ENCODE results near the gene LIAS.

Gene LIAS

GRCh38 chr4:39484582-39485272 is 25.9 kb downstream of the LIAS start:
- Histone ChIP-seq H3K4me1 (ENCODE audit: control insufficient read depth in 1 of 2, insufficient read depth in 2 of 2, low read length in 2 of 2) (peaks cover 4 to 7% of the 10 kb centered on the region in 2 experiments), H3K4me3 (ENCODE audit: low read depth, low read length) (no peak overlapping the region), H4K12ac (ENCODE audit: low read depth, low read length) (no peak overlapping the region), H3K79me2 (ENCODE audit: control insufficient read depth, insufficient read depth, low read length, poor library complexity) (no peaks in the 10 kb centered on the region), H2BK5ac (ENCODE audit: low read depth, low read length, poor library complexity) (no peak overlapping the region), H3K18ac (ENCODE audit: low read length) (no peak overlapping the region), H3K4me2 (ENCODE audit: low read length) (no peak overlapping the region), H3K9ac (ENCODE audit: low read length) (no peak overlapping the region), H3K9me3 (ENCODE audit: insufficient read depth, low read depth, low read length) (peaks cover 2% of the 10 kb centered on the region), H2BK120ac (ENCODE audit: insufficient read depth, low read length, poor library complexity) (no peak overlapping the region), H3K27me3 (ENCODE audit: insufficient read depth, low read length) (no peaks in the 10 kb centered on the region), H3K4ac (ENCODE audit: low read depth, low read length) (no peak overlapping the region), H2AFZ (ENCODE audit: insufficient read depth, low read length, poor library complexity) (no peak overlapping the region), H4K91ac (ENCODE audit: low read depth, low read length) (no peak overlapping the region), H3K36me3 (ENCODE audit: control insufficient read depth in 1 of 2, insufficient read depth in 2 of 2, low read length in 2 of 2) (no peaks in the 10 kb centered on the region), H2BK12ac (ENCODE audit: low read length) (no peak overlapping the region), H3K14ac (ENCODE audit: low read length) (no peak overlapping the region), H3K79me1 (ENCODE audit: low read length) (no peaks in the 10 kb centered on the region), H2AK5ac (ENCODE audit: low read length) (no peak overlapping the region), H3K23ac (ENCODE audit: low read length) (no peak overlapping the region), H4K8ac (ENCODE audit: low read depth, low read length) (no peak overlapping the region), H3K27ac (ENCODE audit: low read depth, low read length) (no peak overlapping the region)
- peak in 1 of 2 donors; percentile 27 for DNase-seq
- WGBS (ENCODE audit: extremely low coverage, insufficient coverage, insufficient read length) = no CpG with 5 or more reads among the region's 6 CpGs

GRCh38 chr4:39486221-39486804 is 27.5 kb downstream of the LIAS start:
- Histone ChIP-seq H3K4me2 (ENCODE audit: low read length) (no peak overlapping the region), H3K14ac (ENCODE audit: low read length) (no peak overlapping the region), H3K36me3 (ENCODE audit: control insufficient read depth in 1 of 2, insufficient read depth in 2 of 2, low read length in 2 of 2) (no peaks in the 10 kb centered on the region), H3K4ac (ENCODE audit: low read depth, low read length) (no peak overlapping the region), H2BK5ac (ENCODE audit: low read depth, low read length, poor library complexity) (no peak overlapping the region), H3K18ac (ENCODE audit: low read length) (no peak overlapping the region), H2BK120ac (ENCODE audit: insufficient read depth, low read length, poor library complexity) (no peak overlapping the region), H4K91ac (ENCODE audit: low read depth, low read length) (no peak overlapping the region), H4K8ac (ENCODE audit: low read depth, low read length) (no peak overlapping the region), H4K12ac (ENCODE audit: low read depth, low read length) (no peak overlapping the region), H3K9me3 (ENCODE audit: insufficient read depth, low read depth, low read length) (no peaks in the 10 kb centered on the region), H3K4me3 (ENCODE audit: low read depth, low read length) (no peak overlapping the region), H2BK12ac (ENCODE audit: low read length) (no peak overlapping the region), H2AFZ (ENCODE audit: insufficient read depth, low read length, poor library complexity) (no peak overlapping the region), H3K27me3 (ENCODE audit: insufficient read depth, low read length) (no peaks in the 10 kb centered on the region), H3K79me2 (ENCODE audit: control insufficient read depth, insufficient read depth, low read length, poor library complexity) (no peaks in the 10 kb centered on the region), H3K4me1 (ENCODE audit: control insufficient read depth in 1 of 2, insufficient read depth in 2 of 2, low read length in 2 of 2) (peaks cover 0 to 5% of the 10 kb centered on the region in 2 experiments), H3K9ac (ENCODE audit: low read length) (no peak overlapping the region), H3K79me1 (ENCODE audit: low read length) (no peaks in the 10 kb centered on the region), H2AK5ac (ENCODE audit: low read length) (no peak overlapping the region), H3K27ac (ENCODE audit: low read depth, low read length) (no peak overlapping the region), H3K23ac (ENCODE audit: low read length) (no peak overlapping the region)
- no CpG with 5 or more reads among the region's 10 CpGs for WGBS (ENCODE audit: extremely low coverage, insufficient coverage, insufficient read length)
- DNase-seq = peak; percentile 65 to 78

GRCh38 chr4:39490322-39490721 is 31.5 kb downstream of the LIAS start:
- Histone ChIP-seq H2BK12ac (ENCODE audit: low read length) (no peak overlapping the region), H3K36me3 (ENCODE audit: control insufficient read depth in 1 of 2, insufficient read depth in 2 of 2, low read length in 2 of 2) (no peaks in the 10 kb centered on the region), H2BK120ac (ENCODE audit: insufficient read depth, low read length, poor library complexity) (no peak overlapping the region), H3K79me1 (ENCODE audit: low read length) (no peaks in the 10 kb centered on the region), H3K4ac (ENCODE audit: low read depth, low read length) (no peak overlapping the region), H3K27ac (ENCODE audit: low read depth, low read length) (no peak overlapping the region), H3K79me2 (ENCODE audit: control insufficient read depth, insufficient read depth, low read length, poor library complexity) (no peaks in the 10 kb centered on the region), H3K14ac (ENCODE audit: low read length) (no peak overlapping the region), H4K12ac (ENCODE audit: low read depth, low read length) (no peak overlapping the region), H4K91ac (ENCODE audit: low read depth, low read length) (no peak overlapping the region), H2AFZ (ENCODE audit: insufficient read depth, low read length, poor library complexity) (no peak overlapping the region), H2BK5ac (ENCODE audit: low read depth, low read length, poor library complexity) (no peak overlapping the region), H3K4me2 (ENCODE audit: low read length) (no peak overlapping the region), H3K27me3 (ENCODE audit: insufficient read depth, low read length) (no peaks in the 10 kb centered on the region), H3K4me1 (ENCODE audit: control insufficient read depth in 1 of 2, insufficient read depth in 2 of 2, low read length in 2 of 2) (peaks cover 0 to 5% of the 10 kb centered on the region in 2 experiments), H2AK5ac (ENCODE audit: low read length) (no peak overlapping the region), H3K18ac (ENCODE audit: low read length) (no peak overlapping the region), H3K23ac (ENCODE audit: low read length) (no peak overlapping the region), H4K8ac (ENCODE audit: low read depth, low read length) (no peak overlapping the region), H3K9ac (ENCODE audit: low read length) (no peak overlapping the region), H3K9me3 (ENCODE audit: insufficient read depth, low read depth, low read length) (no peaks in the 10 kb centered on the region), H3K4me3 (ENCODE audit: low read depth, low read length) (no peak overlapping the region)
- DNase-seq = no peak
- no CpG with 5 or more reads among the region's 2 CpGs for WGBS (ENCODE audit: extremely low coverage, insufficient coverage, insufficient read length)

GRCh38 chr4:39494354-39494753 is 35.5 kb downstream of the LIAS start:
- H3K4me3 ChIP-seq (ENCODE audit: low read depth, low read length) = no peak overlapping the region
- H3K14ac ChIP-seq (ENCODE audit: low read length) = no peak overlapping the region
- H3K27me3 ChIP-seq (ENCODE audit: insufficient read depth, low read length) = no peaks in the 10 kb centered on the region
- no peak overlapping the region for H2BK5ac ChIP-seq (ENCODE audit: low read depth, low read length, poor library complexity)
- no peak overlapping the region for H2AK5ac ChIP-seq (ENCODE audit: low read length)
- H3K27ac ChIP-seq (ENCODE audit: low read depth, low read length) = no peak overlapping the region
- no peak overlapping the region for H2BK120ac ChIP-seq (ENCODE audit: insufficient read depth, low read length, poor library complexity)
- H3K4me2 ChIP-seq (ENCODE audit: low read length) = no peak overlapping the region
- H3K9ac ChIP-seq (ENCODE audit: low read length) = no peak overlapping the region
- H4K12ac ChIP-seq (ENCODE audit: low read depth, low read length) = no peak overlapping the region
- H3K4me1 ChIP-seq (ENCODE audit: control insufficient read depth in 1 of 2, insufficient read depth in 2 of 2, low read length in 2 of 2) = no peaks in the 10 kb centered on the region
- no peak overlapping the region for H3K4ac ChIP-seq (ENCODE audit: low read depth, low read length)
- H2BK12ac ChIP-seq (ENCODE audit: low read length) = no peak overlapping the region
- no peaks in the 10 kb centered on the region for H3K9me3 ChIP-seq (ENCODE audit: insufficient read depth, low read depth, low read length)
- no peak overlapping the region for H3K18ac ChIP-seq (ENCODE audit: low read length)
- H4K8ac ChIP-seq (ENCODE audit: low read depth, low read length) = no peak overlapping the region
- peaks cover 0 to 3% of the 10 kb centered on the region in 2 experiments for H3K36me3 ChIP-seq (ENCODE audit: control insufficient read depth in 1 of 2, insufficient read depth in 2 of 2, low read length in 2 of 2)
- no peak overlapping the region for H2AFZ ChIP-seq (ENCODE audit: insufficient read depth, low read length, poor library complexity)
- no peaks in the 10 kb centered on the region for H3K79me1 ChIP-seq (ENCODE audit: low read length)
- no peaks in the 10 kb centered on the region for H3K79me2 ChIP-seq (ENCODE audit: control insufficient read depth, insufficient read depth, low read length, poor library complexity)
- WGBS (ENCODE audit: extremely low coverage, insufficient coverage, insufficient read length) = no CpG with 5 or more reads among the region's 1 CpG
- DNase-seq = peak in 1 of 2 donors; percentile 18
- no peak overlapping the region for H3K23ac ChIP-seq (ENCODE audit: low read length)
- H4K91ac ChIP-seq (ENCODE audit: low read depth, low read length) = no peak overlapping the region

Data from trophoblast cell (in vitro differentiated cells and primary cell).